Lung (tissue), 12 donors: Measurements from ENCODE around the gene SMAGP. TPM values are rescaled to one million over a fixed set of nuclear protein-coding genes. Genes with fewer than 3 reads are reported as not detected.

Experiments used
- ATAC-seq: fragments of 200-7000 bp; cut with Tn5 transposase; one replicate; pipeline ENCODE4 v1.9.1; 2020; ENCODE audit warnings: moderate number of reproducible peaks; ENCODE audit not compliant: insufficient read depth, low FRiP score
- DNase-seq, 3 donors: peaks; one replicate each; pipeline ENCODE4 v3.0.0-alpha.2; 2013 to 2017
- H3K27ac ChIP-seq, 2 donors: one replicate each; pipeline ENCODE4 v1.5.1; 2013; ENCODE audit warnings: mild to moderate bottlenecking in 2 of 2, moderate library complexity in 2 of 2, control low read depth in 1 of 2, inconsistent platforms in 1 of 2, low read depth in 1 of 2, low read length in 1 of 2
- H3K27me3 ChIP-seq, 3 donors: one replicate each; pipeline ENCODE4 v1.5.1; 2013; ENCODE audit warnings: low read length in 2 of 3; ENCODE audit not compliant: control insufficient read depth in 3 of 3, insufficient read depth in 3 of 3
- H3K36me3 ChIP-seq, 4 donors: one replicate each; pipeline ENCODE4 v1.5.1; 2013; ENCODE audit warnings: low read length in 4 of 4, mild to moderate bottlenecking in 1 of 4, moderate library complexity in 1 of 4; ENCODE audit not compliant: control insufficient read depth in 4 of 4, insufficient read depth in 4 of 4
- H3K4me1 ChIP-seq, 5 donors: one replicate each; pipeline ENCODE4 v1.5.1; 2013; ENCODE audit warnings: low read length in 5 of 5, mild to moderate bottlenecking in 2 of 5, moderate library complexity in 1 of 5; ENCODE audit not compliant: control insufficient read depth in 5 of 5, insufficient read depth in 5 of 5
- H3K4me3 ChIP-seq: one replicate; pipeline ENCODE4 v1.5.1; 2013; ENCODE audit warnings: mild to moderate bottlenecking, control low read depth, moderate library complexity
- H3K9ac ChIP-seq, 2 donors: one replicate each; pipeline ENCODE4 v1.5.1; 2013; ENCODE audit warnings: low read length in 2 of 2, control low read depth in 1 of 2; ENCODE audit not compliant: insufficient read depth in 1 of 2
- H3K9me3 ChIP-seq, 4 donors: one replicate each; pipeline ENCODE4 v1.5.1; 2013; ENCODE audit warnings: low read length in 3 of 4, mild to moderate bottlenecking in 1 of 4, moderate library complexity in 1 of 4; ENCODE audit not compliant: control insufficient read depth in 4 of 4, insufficient read depth in 3 of 4
- WGBS, 2 donors: extraction: QIAGEN DNeasy Blood & Tissue Kit; methylation state at CpG; one replicate each; pipeline ENCODE4 v1.1.7; 2013; 5-methylcytosine and 5-hydroxymethylcytosine counted together
- polyA plus RNA-seq, 2 donors: library from polyadenylated mRNA; stranded (reverse); fragments of 200-250 nt; gene quantifications; one replicate each; pipeline ENCODE4 v1.2.1, GENCODE V29; 2013
- total RNA-seq, 2 donors: library from RNA; depleted of rRNA in 1 of 2; stranded (reverse); fragments of >200 nt in 1 of 2; gene quantifications; one replicate each; pipeline ENCODE4 v1.2.1, GENCODE V29; 2014 to 2021
- TF ChIP-seq, protein P1 (sequence below): IDR thresholded peaks from 2 replicates; pipeline ENCODE4 v1.5.1; 2012; ENCODE audit warnings: mild to moderate bottlenecking; ENCODE audit errors: control extremely low read depth, extremely low read depth
- donor health status: control.
- donor health status: control.
- donor health status: Bipolar disorder and iron deficiency.
- donor health status: healthy.
- donor health status: DM: yes; HTN: yes; CAD: no.

The SMAGP gene
- total and polyA plus RNA-seq, 4 donors = 9.7 to 26.0 (median 17.2) TPM

DNA sequence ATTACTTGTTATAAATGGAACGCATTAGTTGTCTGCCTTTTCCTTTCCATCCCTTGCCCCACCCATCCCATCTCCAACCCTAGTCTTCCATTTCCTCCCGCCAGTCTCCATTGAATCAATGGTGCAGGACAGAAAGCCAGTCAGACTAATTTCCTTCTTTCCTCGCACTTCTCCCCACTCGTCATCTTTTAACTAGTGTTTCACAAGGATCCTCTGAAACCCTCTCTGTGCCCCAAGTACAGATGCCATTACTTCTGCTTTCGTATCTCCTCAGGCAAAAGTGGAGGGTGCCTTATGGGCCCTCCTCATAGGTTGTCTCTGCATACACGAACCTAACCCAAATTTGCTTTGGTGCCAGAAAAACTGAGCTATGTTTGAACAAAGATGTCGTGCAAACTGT lies 27.3 kb downstream of the SMAGP start:
- no peak for ATAC-seq
- no peaks in the 10 kb centered on the region for H3K27me3 ChIP-seq
- TF ChIP-seq, protein P1, sequence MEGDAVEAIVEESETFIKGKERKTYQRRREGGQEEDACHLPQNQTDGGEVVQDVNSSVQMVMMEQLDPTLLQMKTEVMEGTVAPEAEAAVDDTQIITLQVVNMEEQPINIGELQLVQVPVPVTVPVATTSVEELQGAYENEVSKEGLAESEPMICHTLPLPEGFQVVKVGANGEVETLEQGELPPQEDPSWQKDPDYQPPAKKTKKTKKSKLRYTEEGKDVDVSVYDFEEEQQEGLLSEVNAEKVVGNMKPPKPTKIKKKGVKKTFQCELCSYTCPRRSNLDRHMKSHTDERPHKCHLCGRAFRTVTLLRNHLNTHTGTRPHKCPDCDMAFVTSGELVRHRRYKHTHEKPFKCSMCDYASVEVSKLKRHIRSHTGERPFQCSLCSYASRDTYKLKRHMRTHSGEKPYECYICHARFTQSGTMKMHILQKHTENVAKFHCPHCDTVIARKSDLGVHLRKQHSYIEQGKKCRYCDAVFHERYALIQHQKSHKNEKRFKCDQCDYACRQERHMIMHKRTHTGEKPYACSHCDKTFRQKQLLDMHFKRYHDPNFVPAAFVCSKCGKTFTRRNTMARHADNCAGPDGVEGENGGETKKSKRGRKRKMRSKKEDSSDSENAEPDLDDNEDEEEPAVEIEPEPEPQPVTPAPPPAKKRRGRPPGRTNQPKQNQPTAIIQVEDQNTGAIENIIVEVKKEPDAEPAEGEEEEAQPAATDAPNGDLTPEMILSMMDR = no peak
- H3K9ac ChIP-seq = no peak overlapping the region
- 46 to 51% methylated on average over 7 of the region's 7 CpGs for WGBS, 2 donors
- no peak overlapping the region for H3K4me3 ChIP-seq
- no peaks in the 10 kb centered on the region for H3K9me3 ChIP-seq
- H3K27ac ChIP-seq = no peak overlapping the region
- peaks cover 8 to 19% (median 14%) of the 10 kb centered on the region in 5 donors for H3K4me1 ChIP-seq
- H3K36me3 ChIP-seq = peaks cover 18 to 29% (median 25%) of the 10 kb centered on the region in 4 donors
- DNase-seq = no peak

DNA sequence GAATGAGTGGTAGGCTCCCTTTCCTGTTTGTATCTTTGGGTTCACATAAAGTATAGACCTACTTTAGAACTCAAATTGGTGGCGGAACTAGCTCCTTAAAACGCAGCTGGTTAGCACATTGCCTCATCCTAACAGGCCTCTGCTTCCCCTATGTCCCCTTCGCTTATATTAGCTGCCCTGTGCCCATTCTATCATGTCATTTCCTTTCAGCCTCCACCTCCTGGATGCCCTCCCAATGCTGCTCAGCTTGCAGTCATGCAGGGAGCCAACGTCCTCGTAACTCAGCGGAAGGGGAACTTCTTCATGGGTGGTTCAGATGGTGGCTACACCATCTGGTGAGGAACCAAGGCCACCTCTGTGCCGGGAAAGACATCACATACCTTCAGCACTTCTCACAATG lies 28.1 kb downstream of the SMAGP start:
- 37 to 75% methylated on average over 7 of the region's 7 CpGs for WGBS, 2 donors
- Histone ChIP-seq H3K27ac (peak overlapping the region in 1 of 2 donors; percentile 4), H3K9ac (no peak overlapping the region), H3K27me3 (no peaks in the 10 kb centered on the region), H3K4me3 (no peak overlapping the region), H3K9me3 (no peaks in the 10 kb centered on the region), H3K36me3 (peaks cover 18 to 29% (median 25%) of the 10 kb centered on the region in 4 donors), H3K4me1 (peaks cover 7 to 19% (median 9%) of the 10 kb centered on the region in 5 donors)
- no peak for ATAC-seq
- TF ChIP-seq, protein P1 = no peak
- no peak for DNase-seq

DNA sequence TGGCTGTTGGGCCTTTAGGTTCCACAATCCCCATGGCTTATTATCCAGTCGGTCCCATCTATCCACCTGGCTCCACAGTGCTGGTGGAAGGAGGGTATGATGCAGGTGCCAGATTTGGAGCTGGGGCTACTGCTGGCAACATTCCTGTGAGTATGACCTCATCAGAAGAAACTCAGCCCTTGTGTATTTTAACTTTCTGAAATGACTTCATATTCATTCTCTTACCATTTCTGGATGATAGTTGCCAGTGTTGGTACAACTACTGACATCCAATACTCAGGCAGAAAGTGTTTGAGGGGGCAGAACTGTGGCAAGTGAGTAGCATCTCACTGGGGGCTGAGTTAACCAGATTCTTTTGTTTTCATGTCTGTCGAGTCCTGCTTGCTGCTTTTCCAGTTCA lies 29.2 kb downstream of the SMAGP start:
- peaks cover 18 to 29% (median 25%) of the 10 kb centered on the region in 4 donors for H3K36me3 ChIP-seq
- TF ChIP-seq, protein P1 = no peak
- H3K9me3 ChIP-seq = no peaks in the 10 kb centered on the region
- H3K4me1 ChIP-seq = peaks cover 0 to 14% (median 9%) of the 10 kb centered on the region in 5 donors
- no peak overlapping the region for H3K4me3 ChIP-seq
- no peaks in the 10 kb centered on the region for H3K27me3 ChIP-seq
- no peak overlapping the region for H3K9ac ChIP-seq
- 61 to 85% methylated on average over 2 of the region's 2 CpGs for WGBS, 2 donors
- no peak for DNase-seq
- ATAC-seq = no peak
- H3K27ac ChIP-seq = no peak overlapping the region
